Calu3 (cell line): ENCODE measurements around the gene LPCAT2. TPM values are rescaled to one million over a fixed set of nuclear protein-coding genes. Genes with fewer than 3 reads are reported as not detected.

Experiments
- BruUV-seq: library from RNA; stranded (reverse); fragments of 400-500 nt; replicated peaks from 2 replicates; lab custom pipeline; 2021; lab: Mats Ljungman, UMichigan
- CTCF ChIA-PET: fragments of 300-600 bp; sonication (Branson Sonifier 250); formaldehyde crosslinking; loops from one replicate; lab custom pipeline; 2022; ENCODE audit warnings: antibody characterized with exemption; lab: Charles Lee
- DNase-seq: peaks from one replicate; pipeline ENCODE4 v3.0.0; 2022
- H3K27ac Mint-ChIP-seq: one replicate; pipeline ENCODE4 v1.8.0; 2022; ENCODE audit warnings: mixed read lengths; ENCODE audit not compliant: unreplicated experiment
- H3K27me3 Mint-ChIP-seq: one replicate; pipeline ENCODE4 v1.8.0; 2022; ENCODE audit warnings: mixed read lengths; ENCODE audit not compliant: unreplicated experiment
- H3K36me3 Mint-ChIP-seq: one replicate; pipeline ENCODE4 v1.8.0; 2022; ENCODE audit warnings: mild to moderate bottlenecking, moderate library complexity, mixed read lengths; ENCODE audit not compliant: insufficient read depth, unreplicated experiment
- H3K4me1 Mint-ChIP-seq: one replicate; pipeline ENCODE4 v1.8.0; 2022; ENCODE audit warnings: mild to moderate bottlenecking, low read depth, mixed read lengths; ENCODE audit not compliant: unreplicated experiment
- H3K4me3 Mint-ChIP-seq: one replicate; pipeline ENCODE4 v1.8.0; 2022; ENCODE audit warnings: mild to moderate bottlenecking, low read depth, moderate library complexity, mixed read lengths; ENCODE audit not compliant: unreplicated experiment
- H3K9me3 Mint-ChIP-seq: one replicate; pipeline ENCODE4 v1.8.0; 2022; ENCODE audit warnings: low read depth, mixed read lengths; ENCODE audit not compliant: unreplicated experiment
- CTCF ChIP-seq: fragments of 200-600 bp; IDR thresholded peaks from one replicate; pipeline ENCODE4 v1.8.0; 2022; ENCODE audit warnings: antibody characterized with exemption; ENCODE audit not compliant: unreplicated experiment
- intact Hi-C: fragments of 100-400 bp; cut with micrococcal nuclease; formaldehyde crosslinking; loops from one replicate; pipeline ENCODE4 v1.10.0; 2022; ENCODE audit not compliant: unreplicated experiment
- total RNA-seq: library from RNA; stranded (reverse); gene quantifications from 2 replicates; pipeline ENCODE4 v1.2.3, GENCODE V29; 2022

Gene LPCAT2
- total RNA-seq, 1 experiment from 2014 or later, result 10.0 TPM

- H3K27me3 Mint-ChIP-seq, result no peaks in the 10 kb centered on the region
- no peak overlapping the region for H3K4me3 Mint-ChIP-seq
- no peaks in the 10 kb centered on the region for H3K9me3 Mint-ChIP-seq
- intact Hi-C loops, result no loop called here
- CTCF ChIA-PET, result interaction anchor here (1.0 kb wide), 1 partner anchor 22 kb away, joined by 3 read pairs; no protein-coding TSS in a partner anchor
- no peaks in the 10 kb centered on the region for H3K36me3 Mint-ChIP-seq
- DNase-seq, result no peak
- no peaks in the 10 kb centered on the region for H3K4me1 Mint-ChIP-seq
- no peak for TF ChIP-seq CTCF
- no peak overlapping the region for H3K27ac Mint-ChIP-seq
- BruUV-seq, result no TSS peak
Observed at GRCh38 chr16:55575496-55575895, 66.6 kb downstream of the LPCAT2 start.

GRCh38 chr16:55576384-55576783 is 67.5 kb downstream of the LPCAT2 start:
- no peak overlapping the region for H3K27ac Mint-ChIP-seq
- no TSS peak for BruUV-seq
- CTCF ChIA-PET, result interaction anchor here (1.0 kb wide), 1 partner anchor 22 kb away, joined by 3 read pairs; no protein-coding TSS in a partner anchor

GRCh38 chr16:55577887-55578286 is 69.0 kb downstream of the LPCAT2 start:
- no peaks in the 10 kb centered on the region for H3K36me3 Mint-ChIP-seq
- CTCF ChIA-PET, result no interaction called here
- no peaks in the 10 kb centered on the region for H3K27me3 Mint-ChIP-seq
- no peak for DNase-seq
- no peaks in the 10 kb centered on the region for H3K4me1 Mint-ChIP-seq
- no peak for TF ChIP-seq CTCF
- no peak overlapping the region for H3K27ac Mint-ChIP-seq
- H3K4me3 Mint-ChIP-seq, result no peak overlapping the region
- BruUV-seq, result no TSS peak
- no peaks in the 10 kb centered on the region for H3K9me3 Mint-ChIP-seq
- intact Hi-C loops, result no loop called here

More at GRCh38 chr16:55576384-55576783, 67.5 kb downstream of the LPCAT2 start:
- DNase-seq, result no peak
- Mint-ChIP-seq H3K4me1 (no peaks in the 10 kb centered on the region), H3K36me3 (no peaks in the 10 kb centered on the region), H3K27me3 (no peaks in the 10 kb centered on the region), H3K9me3 (no peaks in the 10 kb centered on the region), H3K4me3 (no peak overlapping the region)
- no peak for TF ChIP-seq CTCF
- intact Hi-C loops, result no loop called here

- Mint-ChIP-seq H3K4me1 (no peaks in the 10 kb centered on the region), H3K27ac (no peak overlapping the region), H3K36me3 (no peaks in the 10 kb centered on the region), H3K9me3 (no peaks in the 10 kb centered on the region), H3K4me3 (no peak overlapping the region), H3K27me3 (no peaks in the 10 kb centered on the region)
- no peak for TF ChIP-seq CTCF
- no TSS peak for BruUV-seq
- DNase-seq, result no peak
- CTCF ChIA-PET, result no interaction called here
- intact Hi-C loops, result no loop called here
Observed at GRCh38 chr16:55585631-55586030, 76.8 kb downstream of the LPCAT2 start.
